Stomach smooth muscle (tissue), 2 donors: ENCODE results near the gene TNNT2.

Experiments
- H3K27ac ChIP-seq: one replicate; pipeline ENCODE4 v1.7.0; 2013; ENCODE audit warnings: mild to moderate bottlenecking, low read length, inconsistent platforms
- H3K27me3 ChIP-seq, 2 donors: one replicate each; pipeline ENCODE4 v1.7.0; 2013; ENCODE audit warnings: low read length in 2 of 2; ENCODE audit not compliant: insufficient read depth in 2 of 2, control insufficient read depth in 1 of 2
- H3K36me3 ChIP-seq, 2 donors: one replicate each; pipeline ENCODE4 v1.7.0; 2013; ENCODE audit warnings: low read length in 2 of 2; ENCODE audit not compliant: control insufficient read depth in 2 of 2, insufficient read depth in 2 of 2
- H3K4me1 ChIP-seq: one replicate; pipeline ENCODE4 v1.7.0; 2013; ENCODE audit warnings: low read length; ENCODE audit not compliant: control insufficient read depth, insufficient read depth
- H3K4me3 ChIP-seq, 2 donors: one replicate each; pipeline ENCODE4 v1.7.0; 2013; ENCODE audit warnings: low read length in 2 of 2
- H3K9ac ChIP-seq, 2 donors: one replicate each; pipeline ENCODE4 v1.7.0; 2013; ENCODE audit warnings: low read length in 2 of 2, mild to moderate bottlenecking in 1 of 2
- H3K9me3 ChIP-seq, 2 donors: one replicate each; pipeline ENCODE4 v1.7.0; 2013; ENCODE audit warnings: low read length in 2 of 2; ENCODE audit not compliant: control insufficient read depth in 2 of 2
- donor health status: healthy.
- donor health status: Pancreatic carcinoma.

The TNNT2 gene

DNA sequence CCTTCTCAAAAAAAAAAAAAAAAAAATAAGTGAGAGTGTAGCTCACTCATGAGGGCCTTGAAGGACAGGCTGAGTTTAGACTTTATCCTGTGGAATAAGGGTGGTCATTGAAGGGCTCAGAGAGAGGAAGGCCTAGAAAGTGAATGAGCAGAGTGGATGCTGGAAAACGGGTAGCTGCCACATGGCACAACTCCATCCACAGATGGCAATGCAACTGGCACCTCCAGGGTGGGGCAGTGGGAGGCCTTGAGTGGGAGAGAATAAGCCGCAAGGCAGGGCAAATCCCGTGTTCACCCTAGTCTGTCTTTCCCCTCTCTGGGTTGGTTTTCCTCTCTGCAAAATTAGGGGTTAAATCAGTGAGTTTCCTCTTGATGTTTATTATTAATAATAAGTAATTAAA, 41.0 kb upstream of the TNNT2 start:
- no peaks in the 10 kb centered on the region for H3K4me1 ChIP-seq
- peaks cover 0 to 9% of the 10 kb centered on the region in 2 donors for H3K27me3 ChIP-seq
- no peak overlapping the region for H3K4me3 ChIP-seq
- no peaks in the 10 kb centered on the region for H3K36me3 ChIP-seq
- H3K27ac ChIP-seq: no peak overlapping the region
- peaks cover 0 to 4% of the 10 kb centered on the region in 2 donors for H3K9me3 ChIP-seq
- H3K9ac ChIP-seq: no peak overlapping the region

DNA sequence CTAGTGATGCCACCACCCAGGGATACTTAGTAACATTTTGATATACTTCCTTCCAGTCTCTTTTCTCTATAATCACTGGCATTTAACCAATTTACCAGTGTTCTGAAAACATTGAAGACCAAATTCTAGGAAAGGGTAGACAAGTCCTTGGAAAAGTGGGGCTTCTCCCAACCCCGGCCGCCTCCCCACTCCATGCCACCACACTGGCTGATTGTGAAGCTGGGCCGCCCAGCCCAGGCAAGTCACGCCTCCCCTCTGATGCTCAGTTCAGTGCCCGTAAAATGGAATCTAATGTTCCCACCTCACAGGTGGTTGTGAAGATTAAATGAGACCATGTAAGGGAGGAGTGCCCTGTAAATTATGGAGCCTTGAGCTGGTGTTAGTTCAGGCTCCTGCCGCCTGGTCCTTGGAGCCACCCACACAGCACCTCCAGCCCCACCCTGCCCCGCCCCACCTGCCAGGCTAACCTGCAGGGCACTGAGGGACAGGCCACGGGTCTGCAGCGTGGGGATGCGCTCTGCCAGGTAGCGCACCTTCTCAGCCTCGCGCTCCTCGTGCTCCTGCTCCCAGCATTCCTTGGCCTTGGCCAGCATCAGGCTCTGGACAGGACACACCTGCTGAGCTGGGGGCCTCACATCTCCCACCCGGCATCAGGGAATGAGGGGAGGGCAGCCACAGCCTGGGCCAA, 36.7 kb upstream of the TNNT2 start:
- Histone ChIP-seq H3K4me1 (no peaks in the 10 kb centered on the region), H3K4me3 (no peak overlapping the region), H3K9ac (no peak overlapping the region), H3K36me3 (no peaks in the 10 kb centered on the region), H3K27me3 (peaks cover 0 to 18% of the 10 kb centered on the region in 2 donors), H3K9me3 (peaks cover 0 to 4% of the 10 kb centered on the region in 2 donors), H3K27ac (no peak overlapping the region)

GRCh38 chr1:201411292-201411691, 33.8 kb upstream of the TNNT2 start:
- no peaks in the 10 kb centered on the region for H3K36me3 ChIP-seq
- H3K9me3 ChIP-seq: peaks cover 0 to 3% of the 10 kb centered on the region in 2 donors
- H3K4me1 ChIP-seq: no peaks in the 10 kb centered on the region
- no peak overlapping the region for H3K27ac ChIP-seq
- no peak overlapping the region for H3K4me3 ChIP-seq
- H3K27me3 ChIP-seq: peaks cover 0 to 9% of the 10 kb centered on the region in 2 donors
- no peak overlapping the region for H3K9ac ChIP-seq

DNA sequence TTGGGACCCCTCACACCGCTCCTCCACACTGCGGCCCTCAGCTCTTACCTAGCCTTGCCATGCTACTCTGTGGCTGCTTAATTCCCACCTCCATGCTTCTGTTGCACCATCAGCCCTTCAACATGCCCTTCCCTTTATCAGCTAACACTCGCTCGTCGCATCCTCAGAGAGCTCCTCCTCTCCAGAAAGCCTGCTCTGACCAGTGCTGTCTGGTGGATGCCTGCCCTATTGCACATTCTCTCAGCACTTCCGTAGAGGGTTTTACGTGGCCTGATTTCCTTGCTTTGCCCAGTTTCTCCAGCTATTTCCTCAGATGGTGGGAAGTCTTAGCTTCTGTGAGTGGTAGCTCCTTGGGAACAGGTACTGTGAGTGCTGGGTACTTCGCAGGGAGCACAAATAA, 32.0 kb upstream of the TNNT2 start:
- H3K4me1 ChIP-seq: no peaks in the 10 kb centered on the region
- H3K4me3 ChIP-seq: no peak overlapping the region
- H3K9me3 ChIP-seq: no peaks in the 10 kb centered on the region
- no peak overlapping the region for H3K27ac ChIP-seq
- no peak overlapping the region for H3K9ac ChIP-seq
- peaks cover 0 to 9% of the 10 kb centered on the region in 2 donors for H3K27me3 ChIP-seq
- no peaks in the 10 kb centered on the region for H3K36me3 ChIP-seq

DNA sequence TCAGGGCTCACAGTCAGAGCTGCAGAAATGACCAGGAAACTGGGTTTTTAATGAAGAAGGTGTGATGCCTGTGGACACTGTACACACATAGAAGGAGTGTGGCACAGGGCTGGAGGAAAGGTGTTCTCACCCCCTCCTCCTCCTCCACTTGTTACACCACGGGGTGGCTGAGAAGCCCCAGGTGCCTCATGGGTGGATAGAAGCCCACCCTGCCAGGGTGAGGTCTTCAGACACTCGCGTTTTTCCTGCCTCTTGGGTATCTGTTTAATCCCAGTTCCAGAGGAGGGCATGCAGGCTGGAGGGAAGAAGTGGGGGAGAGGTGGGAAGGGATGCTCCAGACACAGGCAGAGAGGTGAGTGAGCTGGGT, 31.3 kb upstream of the TNNT2 start:
- no peak overlapping the region for H3K27ac ChIP-seq
- H3K9ac ChIP-seq: no peak overlapping the region
- no peaks in the 10 kb centered on the region for H3K36me3 ChIP-seq
- H3K4me1 ChIP-seq: no peaks in the 10 kb centered on the region
- peaks cover 0 to 9% of the 10 kb centered on the region in 2 donors for H3K27me3 ChIP-seq
- H3K4me3 ChIP-seq: no peak overlapping the region
- no peaks in the 10 kb centered on the region for H3K9me3 ChIP-seq

DNA sequence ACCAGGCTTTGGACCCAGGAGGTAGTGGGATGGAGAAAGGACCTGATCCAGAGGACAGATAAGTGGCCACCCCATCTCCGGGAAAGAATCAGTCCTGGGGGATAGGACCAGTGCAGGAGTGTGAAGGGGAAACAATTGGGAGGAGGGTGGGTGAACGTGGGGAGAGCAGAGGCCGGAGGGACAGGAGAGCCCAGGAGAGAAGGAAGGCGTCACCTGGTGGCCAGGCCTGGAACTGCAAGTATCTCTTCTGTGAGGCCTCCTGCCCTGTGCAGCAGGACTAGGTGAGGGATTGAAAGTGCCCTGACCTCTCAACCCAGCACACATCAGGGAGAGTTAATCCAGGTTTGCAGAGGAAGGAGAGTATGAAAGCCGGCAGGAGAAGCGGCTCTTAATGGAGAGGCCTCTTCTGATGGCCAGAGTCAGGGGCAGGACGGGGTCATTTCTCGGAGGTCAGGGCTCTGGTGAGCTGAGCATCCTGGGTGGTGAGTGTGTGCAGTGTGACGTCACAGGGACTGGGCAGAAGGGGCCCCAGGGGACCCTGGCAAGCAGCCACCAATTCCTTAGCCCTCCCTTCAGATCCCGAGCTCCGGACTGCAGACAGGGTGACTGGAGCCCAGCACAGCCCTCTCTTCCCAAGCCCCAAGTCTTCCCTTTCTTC, 30.8 kb upstream of the TNNT2 start:
- Histone ChIP-seq H3K36me3 (no peaks in the 10 kb centered on the region), H3K4me3 (no peak overlapping the region), H3K4me1 (no peaks in the 10 kb centered on the region), H3K9ac (no peak overlapping the region), H3K27me3 (peaks cover 0 to 9% of the 10 kb centered on the region in 2 donors), H3K9me3 (no peaks in the 10 kb centered on the region), H3K27ac (no peak overlapping the region)

DNA sequence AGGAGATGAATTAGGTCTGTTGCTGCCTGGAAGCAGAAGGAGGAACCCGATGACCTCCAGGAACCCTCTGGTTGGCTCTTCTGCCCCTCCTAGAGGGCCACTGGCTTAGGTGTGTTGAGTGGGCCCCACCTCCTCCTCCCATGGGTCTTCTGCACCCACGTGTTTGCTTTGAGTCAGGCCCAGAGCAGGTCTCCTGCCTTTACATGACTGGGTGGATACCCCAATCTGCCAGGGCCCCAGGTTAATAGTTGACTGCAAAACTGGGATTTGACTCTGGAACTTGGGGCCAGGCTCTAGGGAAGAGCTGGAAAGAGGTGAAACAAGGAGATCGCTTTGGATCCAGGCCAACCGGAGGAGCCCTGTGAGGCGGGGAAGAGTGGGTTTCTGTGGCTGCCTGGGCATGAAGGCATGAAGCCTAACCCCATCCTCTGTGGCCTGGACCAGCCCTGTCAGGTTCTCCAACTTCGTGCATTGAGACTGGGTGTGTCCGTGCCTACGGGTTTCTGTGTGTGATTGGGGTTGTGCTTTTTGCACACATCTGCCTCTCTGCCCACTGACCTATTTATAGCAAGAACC, 29.4 kb upstream of the TNNT2 start:
- no peaks in the 10 kb centered on the region for H3K36me3 ChIP-seq
- no peaks in the 10 kb centered on the region for H3K4me1 ChIP-seq
- no peaks in the 10 kb centered on the region for H3K9me3 ChIP-seq
- no peak overlapping the region for H3K4me3 ChIP-seq
- no peak overlapping the region for H3K9ac ChIP-seq
- peaks cover 0 to 9% of the 10 kb centered on the region in 2 donors for H3K27me3 ChIP-seq
- H3K27ac ChIP-seq: no peak overlapping the region

GRCh38 chr1:201405484-201405831, 28.0 kb upstream of the TNNT2 start:
- Histone ChIP-seq H3K36me3 (no peaks in the 10 kb centered on the region), H3K4me1 (no peaks in the 10 kb centered on the region), H3K9ac (no peak overlapping the region), H3K9me3 (no peaks in the 10 kb centered on the region), H3K27me3 (peaks cover 6 to 14% of the 10 kb centered on the region in 2 donors), H3K27ac (no peak overlapping the region), H3K4me3 (no peak overlapping the region)

GRCh38 chr1:201404722-201405483, 27.4 kb upstream of the TNNT2 start:
- H3K36me3 ChIP-seq: no peaks in the 10 kb centered on the region
- peaks cover 12 to 16% of the 10 kb centered on the region in 2 donors for H3K27me3 ChIP-seq
- no peaks in the 10 kb centered on the region for H3K9me3 ChIP-seq
- H3K4me1 ChIP-seq: no peaks in the 10 kb centered on the region
- H3K4me3 ChIP-seq: no peak overlapping the region
- no peak overlapping the region for H3K27ac ChIP-seq
- H3K9ac ChIP-seq: no peak overlapping the region

GRCh38 chr1:201404055-201404454, 26.6 kb upstream of the TNNT2 start:
- no peaks in the 10 kb centered on the region for H3K9me3 ChIP-seq
- no peaks in the 10 kb centered on the region for H3K36me3 ChIP-seq
- H3K4me3 ChIP-seq: no peak overlapping the region
- H3K9ac ChIP-seq: no peak overlapping the region
- peaks cover 20 to 22% of the 10 kb centered on the region in 2 donors for H3K27me3 ChIP-seq
- H3K4me1 ChIP-seq: peaks cover 7% of the 10 kb centered on the region
- no peak overlapping the region for H3K27ac ChIP-seq
